ENCODE results near the gene CREB1. TPM values are rescaled to one million over a fixed set of nuclear protein-coding genes. Genes with fewer than 3 reads are reported as not detected.

Gene CREB1
- total RNA-seq, 2 experiments from 2014 or later = 93.7 to 97.7 TPM

DNA sequence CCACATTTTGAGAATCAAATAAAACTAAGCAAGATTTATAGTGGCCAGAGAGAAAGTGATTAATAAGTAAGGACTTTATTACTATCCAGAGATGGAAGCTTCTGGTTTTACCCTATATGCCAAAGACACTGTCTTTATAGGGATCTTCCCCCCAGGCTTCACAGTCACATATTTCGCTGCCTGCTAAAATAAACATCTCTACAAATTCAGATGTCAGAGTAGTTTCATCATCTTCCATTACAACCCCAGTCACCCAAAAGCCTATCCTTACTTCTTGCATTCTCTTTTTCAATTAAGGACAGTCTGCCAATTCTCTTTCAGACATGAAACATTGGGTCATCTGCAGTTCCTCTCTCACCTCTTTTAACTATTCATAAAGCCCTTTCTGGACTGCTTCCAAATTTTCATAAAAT lies 28.3 kb downstream of the CREB1 start:
- Mint-ChIP-seq H3K9me3 (no peaks in the 10 kb centered on the region), H3K4me1 (ENCODE audit: low read depth) (peaks cover 28% of the 10 kb centered on the region), H3K27ac (no peak overlapping the region), H3K4me3 (no peak overlapping the region), H3K27me3 (ENCODE audit: low read depth) (no peaks in the 10 kb centered on the region), H3K36me3 (ENCODE audit: low read depth) (peaks cover 38% of the 10 kb centered on the region)
- intact Hi-C loops (cut with micrococcal nuclease) = no loop called here
- DNase-seq = no peak
- CTCF ChIA-PET = no interaction called here

DNA sequence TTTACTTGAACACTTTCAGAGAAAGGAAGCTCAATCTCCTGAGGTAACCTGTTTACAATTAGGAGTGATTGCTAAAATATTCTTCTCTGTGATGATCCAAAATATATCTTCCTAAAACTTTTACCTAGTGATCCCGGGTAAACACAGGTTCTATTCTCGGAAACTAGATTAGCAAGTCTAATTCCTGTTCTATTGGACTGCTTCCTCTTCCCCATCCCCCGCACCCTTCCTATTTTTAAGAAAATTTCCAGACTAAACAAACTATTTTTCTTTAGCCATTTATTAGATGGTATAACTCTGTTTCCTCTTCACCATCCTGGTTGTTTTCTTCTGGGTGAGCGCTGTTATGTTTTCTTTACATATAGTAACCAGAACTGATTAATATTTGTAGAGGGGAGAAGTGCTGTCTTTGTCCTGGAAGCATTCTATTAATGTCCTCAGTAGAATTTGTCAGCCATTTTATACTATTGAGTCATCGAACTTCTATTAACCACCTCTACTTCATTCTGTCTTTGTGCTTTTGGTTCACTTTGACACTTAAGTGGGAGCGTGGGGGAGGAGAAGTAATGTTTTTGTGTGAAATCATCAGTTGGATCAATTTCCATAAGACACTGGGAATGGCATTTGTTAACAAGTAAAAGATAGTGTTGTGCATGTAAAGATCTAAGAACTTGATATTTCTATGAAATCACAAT lies 31.8 kb downstream of the CREB1 start:
- no peak for DNase-seq
- peaks cover 47% of the 10 kb centered on the region for H3K36me3 Mint-ChIP-seq (ENCODE audit: low read depth)
- intact Hi-C loops (cut with micrococcal nuclease) = no loop called here
- no peaks in the 10 kb centered on the region for H3K27me3 Mint-ChIP-seq (ENCODE audit: low read depth)
- CTCF ChIA-PET = no interaction called here
- H3K4me1 Mint-ChIP-seq (ENCODE audit: low read depth) = peaks cover 23% of the 10 kb centered on the region
- H3K27ac Mint-ChIP-seq = no peak overlapping the region
- no peak overlapping the region for H3K4me3 Mint-ChIP-seq
- no peaks in the 10 kb centered on the region for H3K9me3 Mint-ChIP-seq

DNA sequence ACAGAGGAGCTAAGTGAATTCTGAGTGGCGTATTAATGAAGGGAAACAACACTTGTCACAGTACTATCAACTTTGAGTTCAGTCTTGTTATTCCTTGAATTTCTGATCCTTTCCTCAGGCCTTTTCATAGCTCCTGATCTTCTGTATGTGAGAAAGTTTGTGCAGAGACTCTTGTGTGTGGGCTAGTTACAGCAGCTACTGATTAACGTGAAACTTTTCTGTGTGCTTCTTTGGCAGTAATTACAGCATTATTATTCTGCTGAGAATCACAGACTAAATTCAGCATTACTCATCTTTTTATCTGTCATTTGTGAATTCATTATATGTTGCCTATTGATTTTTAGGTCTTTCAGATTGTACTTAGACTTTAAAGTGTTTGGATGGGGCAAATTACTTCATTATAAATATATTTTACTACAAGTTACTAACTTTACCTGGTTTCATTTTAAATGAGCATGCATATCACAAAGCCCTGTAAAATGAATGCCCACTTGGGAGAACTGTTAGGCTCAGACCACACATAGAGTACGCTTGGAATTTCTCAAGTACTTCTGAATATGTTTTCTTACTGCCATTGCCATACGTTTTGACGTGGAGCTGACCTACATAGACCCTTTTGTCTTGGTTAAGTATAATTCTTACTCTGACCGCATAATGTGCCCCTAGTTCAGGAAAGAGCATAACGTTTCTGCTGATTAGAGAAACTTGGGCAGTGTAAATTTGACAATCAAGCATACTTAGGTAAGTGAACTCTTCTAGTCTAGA lies 36.2 kb downstream of the CREB1 start:
- no peak overlapping the region for H3K4me3 Mint-ChIP-seq
- H3K9me3 Mint-ChIP-seq = no peaks in the 10 kb centered on the region
- H3K4me1 Mint-ChIP-seq (ENCODE audit: low read depth) = peaks cover 21% of the 10 kb centered on the region
- H3K27me3 Mint-ChIP-seq (ENCODE audit: low read depth) = no peaks in the 10 kb centered on the region
- peaks cover 45% of the 10 kb centered on the region for H3K36me3 Mint-ChIP-seq (ENCODE audit: low read depth)
- CTCF ChIA-PET = no interaction called here
- intact Hi-C loops (cut with micrococcal nuclease) = no loop called here
- DNase-seq = no peak
- no peak overlapping the region for H3K27ac Mint-ChIP-seq

DNA sequence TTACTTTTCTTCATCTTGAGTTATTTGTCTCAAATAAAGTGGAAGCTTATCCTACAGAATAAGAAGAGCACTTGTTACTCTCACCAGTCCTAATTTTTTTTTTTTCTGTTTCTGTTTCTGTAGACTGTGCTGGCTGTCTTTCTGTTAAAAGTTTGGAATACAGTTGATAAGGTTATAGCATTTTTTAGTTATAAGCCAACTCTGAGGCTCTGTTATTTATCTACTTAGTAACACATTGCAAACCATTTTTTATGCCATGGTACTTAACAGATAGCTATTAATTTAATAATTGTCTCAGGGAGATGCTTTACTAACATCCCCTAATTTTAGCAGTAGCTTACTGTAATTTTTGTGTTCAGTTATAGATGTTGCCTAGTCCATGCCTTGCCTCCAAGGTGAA lies 37.9 kb downstream of the CREB1 start:
- peaks cover 45% of the 10 kb centered on the region for H3K36me3 Mint-ChIP-seq (ENCODE audit: low read depth)

DNA sequence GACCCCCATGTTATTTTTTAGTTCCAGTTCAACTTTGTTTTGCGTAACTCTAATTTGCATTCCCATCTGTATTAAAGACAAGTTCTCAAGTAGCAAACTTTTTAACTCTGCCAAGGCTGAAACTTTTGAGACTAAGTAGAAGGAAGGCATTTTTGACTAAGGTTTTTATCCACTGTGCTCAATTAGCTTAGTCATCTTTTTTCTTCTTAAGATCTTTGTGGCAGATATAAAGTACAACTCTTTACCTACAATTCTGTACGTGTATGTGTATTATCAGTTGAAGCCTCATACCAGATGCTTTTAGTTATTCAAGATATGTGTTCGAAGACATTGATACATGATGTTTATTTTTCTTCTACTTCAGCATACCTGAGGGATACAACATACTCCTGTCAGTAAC lies 41.6 kb downstream of the CREB1 start:
- intact Hi-C loops (cut with micrococcal nuclease) = no loop called here
- Mint-ChIP-seq H3K27me3 (ENCODE audit: low read depth) (no peaks in the 10 kb centered on the region), H3K36me3 (ENCODE audit: low read depth) (peaks cover 39% of the 10 kb centered on the region), H3K4me1 (ENCODE audit: low read depth) (peaks cover 21% of the 10 kb centered on the region), H3K9me3 (no peaks in the 10 kb centered on the region), H3K27ac (no peak overlapping the region), H3K4me3 (no peak overlapping the region)
- CTCF ChIA-PET = interaction anchor here (0.6 kb wide), 1 partner anchor 55 kb away, joined by 3 read pairs; no protein-coding TSS in a partner anchor
- DNase-seq = no peak

More for the DNA sequence above, 37.9 kb downstream of the CREB1 start:
- H3K27ac Mint-ChIP-seq = no peak overlapping the region
- H3K4me1 Mint-ChIP-seq (ENCODE audit: low read depth) = peaks cover 20% of the 10 kb centered on the region
- H3K4me3 Mint-ChIP-seq = no peak overlapping the region
- H3K9me3 Mint-ChIP-seq = no peaks in the 10 kb centered on the region
- intact Hi-C loops (cut with micrococcal nuclease) = no loop called here
- CTCF ChIA-PET = interaction anchor here (0.6 to 1.4 kb wide), 2 partner anchors 26 to 266 kb away, joined by 3 to 7 read pairs; no protein-coding TSS in a partner anchor
- DNase-seq = no peak
- no peaks in the 10 kb centered on the region for H3K27me3 Mint-ChIP-seq (ENCODE audit: low read depth)

DNA sequence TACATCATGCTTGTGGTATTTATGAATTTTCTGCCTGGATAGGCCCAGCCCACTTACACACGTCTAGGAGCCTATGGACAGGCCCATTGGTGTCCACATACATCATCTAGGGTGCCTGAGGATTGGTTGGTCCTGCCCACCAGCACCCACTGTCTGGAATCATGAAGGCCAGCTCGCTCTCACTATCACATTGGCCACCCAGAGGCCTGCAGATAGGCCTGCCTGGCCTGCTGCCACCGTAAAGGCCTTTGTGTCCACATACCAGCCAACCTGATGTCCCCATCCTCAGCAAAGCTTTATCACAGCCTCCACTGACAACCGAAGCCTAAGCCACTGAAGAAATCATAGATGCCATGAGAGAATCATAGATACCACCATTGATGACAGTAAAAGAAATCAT lies 55.2 kb downstream of the CREB1 start:
- Mint-ChIP-seq H3K36me3 (ENCODE audit: low read depth) (peaks cover 74% of the 10 kb centered on the region), H3K27me3 (ENCODE audit: low read depth) (no peaks in the 10 kb centered on the region), H3K9me3 (peaks cover 2% of the 10 kb centered on the region), H3K4me1 (ENCODE audit: low read depth) (peaks cover 9% of the 10 kb centered on the region), H3K27ac (no peak overlapping the region), H3K4me3 (no peak overlapping the region)
- intact Hi-C loops (cut with micrococcal nuclease) = no loop called here
- no peak for DNase-seq
- CTCF ChIA-PET = no interaction called here

DNA sequence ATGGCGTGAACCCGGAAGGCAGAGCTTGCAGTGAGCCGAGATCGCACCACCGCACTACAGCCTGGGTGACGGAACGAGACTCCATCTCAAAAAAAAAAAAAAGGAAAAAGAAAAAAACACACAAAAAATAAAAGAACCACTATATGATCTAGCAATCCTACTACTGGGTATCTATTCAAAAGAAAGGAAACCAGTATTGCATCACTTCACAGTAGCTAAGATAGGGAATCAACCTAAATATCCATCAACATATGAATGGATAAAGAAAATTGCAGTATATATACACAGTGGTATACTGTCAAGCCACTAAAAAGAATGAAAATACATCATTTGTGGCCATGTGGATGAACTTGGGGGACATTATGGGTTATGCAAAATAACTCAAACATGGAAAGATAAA lies 57.5 kb downstream of the CREB1 start:
- Mint-ChIP-seq H3K9me3 (peaks cover 9% of the 10 kb centered on the region), H3K27me3 (ENCODE audit: low read depth) (no peaks in the 10 kb centered on the region), H3K4me3 (no peak overlapping the region), H3K4me1 (ENCODE audit: low read depth) (peaks cover 9% of the 10 kb centered on the region), H3K27ac (peak overlapping the region; percentile 47), H3K36me3 (ENCODE audit: low read depth) (peaks cover 86% of the 10 kb centered on the region)
- DNase-seq = no peak
- CTCF ChIA-PET = no interaction called here
- intact Hi-C loops (cut with micrococcal nuclease) = loop anchor here (2.0 kb wide), 1 partner anchor 15 kb away; no protein-coding TSS in a partner anchor

DNA sequence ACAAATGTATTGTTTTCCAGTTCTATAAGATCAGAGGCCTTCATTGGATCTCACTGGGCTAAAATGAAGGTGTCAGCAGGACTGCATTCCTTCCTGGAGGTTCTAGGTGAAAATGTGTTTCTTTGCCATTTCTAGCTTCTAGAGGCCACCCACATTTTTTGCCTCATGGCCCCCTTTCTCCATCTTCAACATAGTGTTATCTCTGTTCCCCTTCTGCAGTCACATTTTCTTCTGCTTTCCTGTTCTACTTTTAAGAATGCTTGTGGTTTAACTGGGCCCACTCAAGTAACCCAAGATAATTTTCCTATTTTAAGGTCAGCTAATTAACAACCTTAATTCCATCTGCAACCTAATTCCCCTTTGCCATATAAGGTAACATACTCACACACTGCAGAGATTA lies 59.4 kb downstream of the CREB1 start:
- intact Hi-C loops (cut with micrococcal nuclease) = no loop called here
- Mint-ChIP-seq H3K9me3 (peaks cover 14% of the 10 kb centered on the region), H3K4me3 (no peak overlapping the region), H3K27ac (no peak overlapping the region), H3K36me3 (ENCODE audit: low read depth) (peaks cover 85% of the 10 kb centered on the region), H3K4me1 (ENCODE audit: low read depth) (peaks cover 10% of the 10 kb centered on the region), H3K27me3 (ENCODE audit: low read depth) (no peaks in the 10 kb centered on the region)
- DNase-seq = no peak
- CTCF ChIA-PET = interaction anchor here (0.7 kb wide), 1 partner anchor 191 kb away, joined by 3 read pairs; no protein-coding TSS in a partner anchor

DNA sequence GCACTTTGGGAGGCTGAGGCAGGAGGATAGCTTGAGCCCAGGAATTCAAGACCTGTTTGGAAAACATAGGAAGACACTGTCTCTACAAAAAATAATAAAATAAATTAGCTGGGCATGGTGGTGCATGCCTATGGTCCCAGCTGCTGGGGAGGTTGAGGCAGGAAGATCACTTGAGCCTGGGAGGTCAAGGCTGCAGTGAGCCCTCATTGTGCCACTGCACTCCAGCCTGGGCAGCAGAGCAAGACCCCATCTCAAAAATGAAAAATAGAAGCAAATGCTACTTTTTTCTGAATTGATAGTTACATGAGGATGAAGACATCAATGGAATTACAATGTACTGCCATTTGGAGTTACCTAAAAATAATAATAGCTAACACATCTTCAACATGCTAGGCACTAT lies 63.5 kb downstream of the CREB1 start:
- CTCF ChIA-PET = interaction anchor here (0.6 to 1.4 kb wide), 3 partner anchors 16 to 25 kb away, joined by 3 read pairs; no protein-coding TSS in a partner anchor
- H3K27me3 Mint-ChIP-seq (ENCODE audit: low read depth) = no peaks in the 10 kb centered on the region
- H3K4me3 Mint-ChIP-seq = no peak overlapping the region
- peaks cover 61% of the 10 kb centered on the region for H3K36me3 Mint-ChIP-seq (ENCODE audit: low read depth)
- intact Hi-C loops (cut with micrococcal nuclease) = no loop called here
- peaks cover 14% of the 10 kb centered on the region for H3K9me3 Mint-ChIP-seq
- DNase-seq = no peak
- H3K27ac Mint-ChIP-seq = no peak overlapping the region
- peaks cover 7% of the 10 kb centered on the region for H3K4me1 Mint-ChIP-seq (ENCODE audit: low read depth)

DNA sequence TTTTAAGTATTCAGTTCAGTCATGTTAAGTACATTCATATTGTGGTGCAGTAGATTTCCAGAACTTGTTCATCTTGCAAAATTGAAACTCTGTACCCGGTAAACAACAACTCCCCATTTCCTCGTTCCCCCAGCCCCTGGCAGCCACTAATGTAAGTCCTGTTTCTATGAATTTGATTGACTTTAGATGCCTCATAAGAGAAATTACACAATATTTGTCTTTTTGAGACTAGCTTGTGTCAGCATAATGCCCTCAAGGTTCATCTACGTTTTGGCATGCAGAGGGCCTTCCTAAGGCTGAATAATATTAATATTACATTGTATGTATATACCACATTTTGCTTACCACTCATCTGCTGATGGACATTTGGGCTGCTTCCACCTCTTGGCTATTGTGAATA lies 64.5 kb downstream of the CREB1 start:
- Mint-ChIP-seq H3K36me3 (ENCODE audit: low read depth) (peaks cover 51% of the 10 kb centered on the region), H3K27ac (no peak overlapping the region), H3K4me3 (no peak overlapping the region), H3K9me3 (peaks cover 14% of the 10 kb centered on the region), H3K27me3 (ENCODE audit: low read depth) (no peaks in the 10 kb centered on the region), H3K4me1 (ENCODE audit: low read depth) (peaks cover 5% of the 10 kb centered on the region)
- CTCF ChIA-PET = interaction anchor here (1.0 to 1.4 kb wide), 2 partner anchors 17 to 26 kb away, joined by 3 read pairs; no protein-coding TSS in a partner anchor
- no peak for DNase-seq
- intact Hi-C loops (cut with micrococcal nuclease) = no loop called here

DNA sequence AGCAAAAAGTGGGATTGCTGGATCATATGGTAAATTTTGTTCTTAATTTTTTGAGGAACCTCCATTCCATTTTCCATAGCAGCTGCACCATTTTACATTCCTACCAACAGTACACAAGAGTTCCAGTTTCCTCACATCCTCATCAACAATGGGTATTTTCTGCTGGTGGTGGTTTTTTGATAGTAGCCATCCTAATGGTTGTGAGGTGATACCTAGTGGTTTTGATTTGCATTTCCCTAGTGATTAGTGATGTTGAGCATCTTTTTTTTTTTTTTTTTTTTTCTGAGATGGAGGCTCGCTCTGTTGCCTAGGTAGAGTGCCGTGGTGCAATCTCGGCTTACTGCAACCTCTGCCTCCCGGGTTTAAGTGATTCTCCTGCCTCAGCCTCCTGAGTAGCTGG lies 65.0 kb downstream of the CREB1 start:
- DNase-seq = no peak
- Mint-ChIP-seq H3K27me3 (ENCODE audit: low read depth) (no peaks in the 10 kb centered on the region), H3K27ac (no peak overlapping the region), H3K36me3 (ENCODE audit: low read depth) (peaks cover 46% of the 10 kb centered on the region), H3K4me3 (no peak overlapping the region), H3K4me1 (ENCODE audit: low read depth) (peaks cover 4% of the 10 kb centered on the region), H3K9me3 (peaks cover 13% of the 10 kb centered on the region)
- intact Hi-C loops (cut with micrococcal nuclease) = no loop called here
- CTCF ChIA-PET = interaction anchor here (1.4 kb wide), 1 partner anchor 26 kb away, joined by 3 read pairs; no protein-coding TSS in a partner anchor

DNA sequence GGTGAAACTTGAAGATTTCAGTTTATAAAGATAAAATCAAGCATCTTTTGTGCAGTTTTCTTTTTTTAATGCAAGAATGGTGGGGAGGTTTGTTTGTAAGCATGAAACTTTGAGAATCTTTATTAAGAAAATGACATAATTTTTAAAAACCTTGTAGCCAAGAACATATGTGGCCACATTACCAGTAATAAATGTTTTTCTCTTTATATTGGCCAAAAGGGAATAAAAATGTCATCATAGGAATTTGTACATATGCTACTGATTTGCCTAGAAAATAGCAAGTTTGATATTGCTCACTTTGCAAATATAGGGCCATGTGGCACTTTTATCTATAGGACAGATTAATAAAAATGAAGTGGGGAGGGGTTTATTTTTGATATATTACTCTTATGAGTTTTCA lies 69.9 kb downstream of the CREB1 start:
- Mint-ChIP-seq H3K36me3 (ENCODE audit: low read depth) (peaks cover 11% of the 10 kb centered on the region), H3K4me1 (ENCODE audit: low read depth) (peaks cover 14% of the 10 kb centered on the region), H3K9me3 (no peaks in the 10 kb centered on the region), H3K27ac (no peak overlapping the region), H3K4me3 (no peak overlapping the region), H3K27me3 (ENCODE audit: low read depth) (no peaks in the 10 kb centered on the region)
- CTCF ChIA-PET = interaction anchor here (0.6 kb wide), 1 partner anchor 800 kb away, joined by 3 read pairs; no protein-coding TSS in a partner anchor
- no peak for DNase-seq
- intact Hi-C loops (cut with micrococcal nuclease) = no loop called here
